Left ventricle myocardium inferior (tissue), 1 donor: ENCODE results near the gene DCDC2B. TPM values are rescaled to one million over a fixed set of nuclear protein-coding genes. Genes with fewer than 3 reads are reported as not detected.

Experiments
- DNase-seq: peaks from one replicate; pipeline ENCODE4 v3.0.0-alpha.2; 2020
- H3K27ac ChIP-seq: fragments of 200-600 bp; replicated peaks from 2 replicates; pipeline ENCODE4 v1.8.0; 2021
- H3K27me3 ChIP-seq: fragments of 200-600 bp; 2 replicates; pipeline ENCODE4 v1.8.0; 2021; ENCODE audit warnings: low read depth
- H3K36me3 ChIP-seq: fragments of 200-600 bp; 2 replicates; pipeline ENCODE4 v1.8.0; 2021
- H3K4me1 ChIP-seq: fragments of 200-600 bp; 2 replicates; pipeline ENCODE4 v1.8.0; 2021
- H3K4me3 ChIP-seq: fragments of 200-600 bp; 2 replicates; pipeline ENCODE4 v1.8.0; 2021; ENCODE audit warnings: mild to moderate bottlenecking, moderate library complexity
- H3K9me3 ChIP-seq: fragments of 200-600 bp; replicated peaks from 2 replicates; pipeline ENCODE4 v1.8.0; 2021
- CTCF ChIP-seq: fragments of 200-600 bp; IDR thresholded peaks from 2 replicates; pipeline ENCODE4 v1.8.0; 2021; ENCODE audit warnings: antibody characterized with exemption, mild to moderate bottlenecking, borderline replicate concordance
- intact Hi-C: fragments of 100-400 bp; cut with micrococcal nuclease; formaldehyde crosslinking; loops from one replicate; pipeline ENCODE4 v1.11.0; 2022
- total RNA-seq: library from RNA; stranded (reverse); fragmentation: NEBNext Ultra II Directional; extraction: Animal tissue kit (Norgen Biotek cat#: 25700); gene quantifications from one replicate; pipeline ENCODE4 v1.2.1, GENCODE V29; 2021
- donor health status: DM: no; HTN: yes; CAD: no; lungs with severe emphysema.

DCDC2B gene
- total RNA-seq, 1 donor from 2014 or later: not detected

- no peaks in the 10 kb centered on the region for H3K36me3 ChIP-seq
- peak overlapping the region; percentile 79 for H3K4me3 ChIP-seq
- no peak for TF ChIP-seq CTCF
- intact Hi-C loops: no loop called here
- H3K27me3 ChIP-seq: no peaks in the 10 kb centered on the region
- H3K27ac ChIP-seq: peak overlapping the region; percentile 89
- peaks cover 51% of the 10 kb centered on the region for H3K4me1 ChIP-seq
- peak; percentile 65 for DNase-seq
- no peaks in the 10 kb centered on the region for H3K9me3 ChIP-seq
Observed at GRCh38 chr1:32241001-32241763, 32.3 kb downstream of the DCDC2B start.

GRCh38 chr1:32242341-32242851, 33.5 kb downstream of the DCDC2B start:
- peak; percentile 59 for DNase-seq
- intact Hi-C loops: no loop called here
- no peaks in the 10 kb centered on the region for H3K27me3 ChIP-seq
- no peak for TF ChIP-seq CTCF
- no peaks in the 10 kb centered on the region for H3K9me3 ChIP-seq
- H3K36me3 ChIP-seq: no peaks in the 10 kb centered on the region
- peak overlapping the region; percentile 79 for H3K4me3 ChIP-seq
- H3K4me1 ChIP-seq: peaks cover 64% of the 10 kb centered on the region
- peak overlapping the region; percentile 89 for H3K27ac ChIP-seq

GRCh38 chr1:32246888-32247273, 38.0 kb downstream of the DCDC2B start, which contains the start of gene FAM167B:
TSS of gene FAM167B (plus strand) at chr1:32247222. CDS start at chr1:32247422, 200 bp downstream.
- Histone ChIP-seq H3K36me3 (no peaks in the 10 kb centered on the region), H3K27ac (peak within 1 kb of the TSS; percentile 88), H3K4me1 (peaks cover 84% of the 10 kb centered on the region), H3K9me3 (no peaks in the 10 kb centered on the region), H3K4me3 (peak within 1 kb of the TSS; percentile 42), H3K27me3 (no peaks in the 10 kb centered on the region)
- no peak for TF ChIP-seq CTCF
- intact Hi-C loops: no loop called here
- peak; percentile 41 for DNase-seq

GRCh38 chr1:32247452-32247851, 38.6 kb downstream of the DCDC2B start:
- no peaks in the 10 kb centered on the region for H3K27me3 ChIP-seq
- DNase-seq: peak; percentile 23
- intact Hi-C loops: no loop called here
- no peaks in the 10 kb centered on the region for H3K9me3 ChIP-seq
- no peak for TF ChIP-seq CTCF
- peaks cover 84% of the 10 kb centered on the region for H3K4me1 ChIP-seq
- H3K27ac ChIP-seq: peak overlapping the region; percentile 88
- H3K4me3 ChIP-seq: peak overlapping the region; percentile 42
- H3K36me3 ChIP-seq: no peaks in the 10 kb centered on the region

GRCh38 chr1:32247983-32248889, 39.3 kb downstream of the DCDC2B start:
- intact Hi-C loops: no loop called here
- peaks cover 83% of the 10 kb centered on the region for H3K4me1 ChIP-seq
- DNase-seq: peak; percentile 84

More at GRCh38 chr1:32247983-32248889, 39.3 kb downstream of the DCDC2B start:
- Histone ChIP-seq H3K27ac (peak overlapping the region; percentile 88), H3K27me3 (no peaks in the 10 kb centered on the region), H3K36me3 (no peaks in the 10 kb centered on the region), H3K9me3 (no peaks in the 10 kb centered on the region), H3K4me3 (peak overlapping the region; percentile 42)
- TF ChIP-seq CTCF: peak; percentile 86
